MM.1S (cell line): ENCODE measurements around the gene FNDC1.

Experiments
- EZH2phosphoT487 ChIP-seq: fragments of 300-600 bp; sonication (generic); IDR thresholded peaks from 2 replicates; pipeline ENCODE4 v1.6.1; 2018; ENCODE audit warnings: antibody characterized with exemption, low read length
- TF ChIP-seq, protein P1 (sequence below): fragments of 300-600 bp; sonication (generic); IDR thresholded peaks from 2 replicates; pipeline ENCODE4 v1.5.1; 2016; ENCODE audit warnings: antibody characterized with exemption, low read length, mixed read lengths

DNA sequence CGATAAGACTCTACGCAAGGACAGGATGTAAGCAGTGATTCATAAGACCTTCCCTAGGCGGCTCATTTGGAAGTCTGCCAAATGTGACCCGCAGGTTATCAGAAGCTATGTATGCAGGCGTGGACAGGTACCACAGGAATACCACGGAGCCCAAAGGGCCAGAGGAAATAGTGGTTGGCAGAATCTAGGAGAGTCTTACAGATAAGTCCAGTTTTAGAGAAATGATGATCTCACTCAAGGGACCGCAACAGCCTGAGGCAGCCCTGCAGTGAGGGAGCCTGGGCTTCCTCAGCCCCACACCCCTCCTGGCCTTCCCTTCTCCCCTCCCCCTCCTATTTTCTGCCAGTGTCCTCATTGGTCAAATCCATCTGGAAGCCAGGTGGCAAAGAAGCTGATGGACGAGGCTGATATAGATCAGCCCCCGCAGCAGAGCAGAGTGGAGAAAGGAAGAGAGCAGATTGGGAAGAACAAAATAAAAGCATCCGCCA lies 110.6 kb downstream of the FNDC1 start:
- TF ChIP-seq, protein P1, sequence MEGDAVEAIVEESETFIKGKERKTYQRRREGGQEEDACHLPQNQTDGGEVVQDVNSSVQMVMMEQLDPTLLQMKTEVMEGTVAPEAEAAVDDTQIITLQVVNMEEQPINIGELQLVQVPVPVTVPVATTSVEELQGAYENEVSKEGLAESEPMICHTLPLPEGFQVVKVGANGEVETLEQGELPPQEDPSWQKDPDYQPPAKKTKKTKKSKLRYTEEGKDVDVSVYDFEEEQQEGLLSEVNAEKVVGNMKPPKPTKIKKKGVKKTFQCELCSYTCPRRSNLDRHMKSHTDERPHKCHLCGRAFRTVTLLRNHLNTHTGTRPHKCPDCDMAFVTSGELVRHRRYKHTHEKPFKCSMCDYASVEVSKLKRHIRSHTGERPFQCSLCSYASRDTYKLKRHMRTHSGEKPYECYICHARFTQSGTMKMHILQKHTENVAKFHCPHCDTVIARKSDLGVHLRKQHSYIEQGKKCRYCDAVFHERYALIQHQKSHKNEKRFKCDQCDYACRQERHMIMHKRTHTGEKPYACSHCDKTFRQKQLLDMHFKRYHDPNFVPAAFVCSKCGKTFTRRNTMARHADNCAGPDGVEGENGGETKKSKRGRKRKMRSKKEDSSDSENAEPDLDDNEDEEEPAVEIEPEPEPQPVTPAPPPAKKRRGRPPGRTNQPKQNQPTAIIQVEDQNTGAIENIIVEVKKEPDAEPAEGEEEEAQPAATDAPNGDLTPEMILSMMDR, result no peak
- no peak for TF ChIP-seq EZH2phosphoT487
